Smooth muscle cell (in vitro differentiated cells): Measurements from ENCODE around the gene CAPZB. TPM values are rescaled to one million over a fixed set of nuclear protein-coding genes. Genes with fewer than 3 reads are reported as not detected.

Source experiments
- DNase-seq: peaks from one replicate; lab custom pipeline; 2025; ENCODE audit not compliant: unreplicated experiment; lab: John Stamatoyannopoulos, UW
- H2AFZ ChIP-seq: fragments of 200-600 bp; sonication (generic); 2 replicates; pipeline ENCODE4 v1.6.0; 2016; ENCODE audit warnings: antibody characterized with exemption, low read depth, mild to moderate bottlenecking
- H3F3A ChIP-seq: fragments of 200-600 bp; sonication (generic); 2 replicates; pipeline ENCODE4 v1.6.0; 2017; ENCODE audit warnings: antibody characterized with exemption, low read depth
- H3K27ac ChIP-seq: fragments of 200-600 bp; sonication (generic); 2 replicates; pipeline ENCODE4 v1.5.1; 2016; ENCODE audit warnings: low read depth, mild to moderate bottlenecking
- H3K27me3 ChIP-seq: fragments of 200-600 bp; sonication (generic); 2 replicates; pipeline ENCODE4 v1.6.1; 2016; ENCODE audit warnings: low read depth, mild to moderate bottlenecking
- H3K36me3 ChIP-seq: fragments of 200-600 bp; sonication (generic); 2 replicates; pipeline ENCODE4 v1.5.1; 2016; ENCODE audit warnings: low read depth
- H3K4me1 ChIP-seq: fragments of 200-600 bp; sonication (generic); 2 replicates; pipeline ENCODE4 v1.5.1; 2016; ENCODE audit warnings: low read depth
- H3K4me2 ChIP-seq: fragments of 200-600 bp; sonication (generic); 2 replicates; pipeline ENCODE4 v1.6.0; 2016; ENCODE audit warnings: mild to moderate bottlenecking
- H3K4me3 ChIP-seq: fragments of 200-600 bp; sonication (generic); 2 replicates; pipeline ENCODE4 v1.5.1; 2016; ENCODE audit warnings: mild to moderate bottlenecking
- H3K79me2 ChIP-seq: fragments of 200-600 bp; sonication (generic); 2 replicates; pipeline ENCODE4 v1.6.0; 2016; ENCODE audit warnings: low read depth, mild to moderate bottlenecking
- H3K9ac ChIP-seq: fragments of 200-600 bp; sonication (generic); 2 replicates; pipeline ENCODE4 v1.6.0; 2016; ENCODE audit warnings: low read depth
- H3K9me3 ChIP-seq: fragments of 200-600 bp; sonication (generic); replicated peaks from 2 replicates; pipeline ENCODE4 v1.5.1; 2016; ENCODE audit warnings: low read depth
- H4K20me1 ChIP-seq: fragments of 200-600 bp; sonication (generic); 2 replicates; pipeline ENCODE4 v1.6.0; 2016; ENCODE audit warnings: low read depth
- WGBS: methylation state at CpG from one replicate; pipeline ENCODE4 v1.1.7; 2016; ENCODE audit warnings: low lambda C conversion rate; 5-methylcytosine and 5-hydroxymethylcytosine counted together
- polyA plus RNA-seq: library from polyadenylated mRNA; unstranded; fragments of >200 nt; fragmentation: Nextera tagmentation; extraction: Ambion mirVana; gene quantifications from 2 replicates; pipeline ENCODE4 v1.2.1, GENCODE V29; 2016
- total RNA-seq: library from RNA; depleted of rRNA; stranded (reverse); fragments of >200 nt; gene quantifications from 2 replicates; pipeline ENCODE4 v1.2.3, GENCODE V29; 2014
- TF ChIP-seq, protein P1 (sequence below): fragments of 200-600 bp; sonication (generic); IDR thresholded peaks from 2 replicates; pipeline ENCODE4 v1.5.1; 2017; ENCODE audit warnings: borderline replicate concordance, mild to moderate bottlenecking, antibody characterized with exemption; ENCODE audit not compliant: insufficient read depth, poor library complexity, severe bottlenecking

Gene CAPZB
- total and polyA plus RNA-seq, 2 experiments from 2014 or later = 205 to 405 TPM

DNA sequence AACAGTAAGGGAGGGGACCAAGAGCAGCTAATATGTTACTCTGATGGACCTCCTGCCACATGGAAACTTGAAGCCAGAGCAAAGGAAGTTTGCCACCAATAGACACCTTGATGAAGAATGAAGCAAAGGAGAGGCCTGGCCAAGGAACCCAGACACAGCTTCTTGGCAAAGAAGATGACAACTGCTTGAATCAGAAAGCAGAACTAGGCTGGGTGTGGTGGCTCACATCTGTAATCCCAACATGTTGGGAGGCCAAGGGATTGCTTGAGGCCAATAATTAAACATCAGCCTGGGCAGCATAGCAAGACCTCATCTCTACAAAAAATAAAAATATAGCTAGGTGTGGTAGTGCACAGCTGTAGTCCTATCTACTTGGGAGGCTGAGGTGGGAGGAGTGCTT is 31.7 kb upstream of the CAPZB start:
- H3F3A ChIP-seq = no peaks in the 10 kb centered on the region
- H3K79me2 ChIP-seq = no peaks in the 10 kb centered on the region
- no peak overlapping the region for H3K4me3 ChIP-seq
- H3K27ac ChIP-seq = no peak overlapping the region
- H2AFZ ChIP-seq = no peak overlapping the region
- no peaks in the 10 kb centered on the region for H3K4me1 ChIP-seq
- no peak overlapping the region for H3K9ac ChIP-seq
- TF ChIP-seq, protein P1, sequence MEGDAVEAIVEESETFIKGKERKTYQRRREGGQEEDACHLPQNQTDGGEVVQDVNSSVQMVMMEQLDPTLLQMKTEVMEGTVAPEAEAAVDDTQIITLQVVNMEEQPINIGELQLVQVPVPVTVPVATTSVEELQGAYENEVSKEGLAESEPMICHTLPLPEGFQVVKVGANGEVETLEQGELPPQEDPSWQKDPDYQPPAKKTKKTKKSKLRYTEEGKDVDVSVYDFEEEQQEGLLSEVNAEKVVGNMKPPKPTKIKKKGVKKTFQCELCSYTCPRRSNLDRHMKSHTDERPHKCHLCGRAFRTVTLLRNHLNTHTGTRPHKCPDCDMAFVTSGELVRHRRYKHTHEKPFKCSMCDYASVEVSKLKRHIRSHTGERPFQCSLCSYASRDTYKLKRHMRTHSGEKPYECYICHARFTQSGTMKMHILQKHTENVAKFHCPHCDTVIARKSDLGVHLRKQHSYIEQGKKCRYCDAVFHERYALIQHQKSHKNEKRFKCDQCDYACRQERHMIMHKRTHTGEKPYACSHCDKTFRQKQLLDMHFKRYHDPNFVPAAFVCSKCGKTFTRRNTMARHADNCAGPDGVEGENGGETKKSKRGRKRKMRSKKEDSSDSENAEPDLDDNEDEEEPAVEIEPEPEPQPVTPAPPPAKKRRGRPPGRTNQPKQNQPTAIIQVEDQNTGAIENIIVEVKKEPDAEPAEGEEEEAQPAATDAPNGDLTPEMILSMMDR = no peak
- no peak for DNase-seq
- no peak overlapping the region for H3K4me2 ChIP-seq
- H3K9me3 ChIP-seq = no peaks in the 10 kb centered on the region
- H3K36me3 ChIP-seq = no peaks in the 10 kb centered on the region
- H3K27me3 ChIP-seq = no peaks in the 10 kb centered on the region
- no peaks in the 10 kb centered on the region for H4K20me1 ChIP-seq

DNA sequence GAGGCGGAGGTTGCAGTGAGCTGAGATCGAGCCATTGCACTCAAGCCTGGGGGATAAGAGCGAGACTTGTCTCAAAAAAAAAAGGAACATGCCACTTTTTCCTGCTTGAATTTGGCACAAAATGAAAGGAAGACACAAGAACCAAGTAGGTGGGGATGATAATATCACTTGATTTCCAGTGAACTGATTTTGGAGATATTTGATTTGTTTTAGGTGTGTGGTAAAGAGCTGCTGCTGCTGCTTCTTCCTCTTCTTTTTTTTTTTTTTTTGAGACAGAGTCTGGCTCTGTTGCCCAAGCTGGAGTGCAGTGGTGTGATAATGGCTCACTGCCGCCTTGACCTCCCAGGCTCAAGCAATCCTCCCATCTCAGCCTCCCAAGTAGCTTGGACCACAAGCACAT is 29.9 kb upstream of the CAPZB start:
- H3K79me2 ChIP-seq = no peaks in the 10 kb centered on the region
- no peak overlapping the region for H3K4me2 ChIP-seq
- no peak overlapping the region for H3K4me3 ChIP-seq
- no peak overlapping the region for H2AFZ ChIP-seq
- H3K9me3 ChIP-seq = no peaks in the 10 kb centered on the region
- H3K27me3 ChIP-seq = no peaks in the 10 kb centered on the region
- no peaks in the 10 kb centered on the region for H4K20me1 ChIP-seq
- WGBS = 97% methylated on average over 4 of the region's 4 CpGs
- no peaks in the 10 kb centered on the region for H3K4me1 ChIP-seq
- no peak for DNase-seq
- TF ChIP-seq, protein P1 = no peak
- no peaks in the 10 kb centered on the region for H3K36me3 ChIP-seq
- H3K9ac ChIP-seq = no peak overlapping the region
- H3F3A ChIP-seq = no peaks in the 10 kb centered on the region
- H3K27ac ChIP-seq = no peak overlapping the region

- 93% methylated on average over 7 of the region's 7 CpGs for WGBS
- no peak overlapping the region for H3K27ac ChIP-seq
Observed at GRCh38 chr1:19514391-19514831, 29.1 kb upstream of the CAPZB start.

GRCh38 chr1:19512545-19512944 is 27.2 kb upstream of the CAPZB start:
- no peak for DNase-seq

More at GRCh38 chr1:19514391-19514831, 29.1 kb upstream of the CAPZB start:
- no peaks in the 10 kb centered on the region for H3K36me3 ChIP-seq
- no peaks in the 10 kb centered on the region for H3F3A ChIP-seq
- no peaks in the 10 kb centered on the region for H3K79me2 ChIP-seq
- no peaks in the 10 kb centered on the region for H3K27me3 ChIP-seq
- no peaks in the 10 kb centered on the region for H3K4me1 ChIP-seq
- H3K4me2 ChIP-seq = no peak overlapping the region
- no peak overlapping the region for H2AFZ ChIP-seq
- H3K9ac ChIP-seq = no peak overlapping the region
- no peak overlapping the region for H3K4me3 ChIP-seq
- no peak for DNase-seq
- H4K20me1 ChIP-seq = no peaks in the 10 kb centered on the region
- TF ChIP-seq, protein P1 = no peak
- H3K9me3 ChIP-seq = no peaks in the 10 kb centered on the region

More at GRCh38 chr1:19512545-19512944, 27.2 kb upstream of the CAPZB start:
- H3K79me2 ChIP-seq = no peaks in the 10 kb centered on the region
- no peak overlapping the region for H3K9ac ChIP-seq
- no peak overlapping the region for H3K4me2 ChIP-seq
- no peaks in the 10 kb centered on the region for H3K4me1 ChIP-seq
- no peaks in the 10 kb centered on the region for H3F3A ChIP-seq
- WGBS = 38% methylated on average over 2 of the region's 2 CpGs
- no peak overlapping the region for H3K27ac ChIP-seq
- TF ChIP-seq, protein P1 = no peak
- H3K27me3 ChIP-seq = no peaks in the 10 kb centered on the region
- H2AFZ ChIP-seq = no peak overlapping the region
- H3K4me3 ChIP-seq = no peak overlapping the region
- H4K20me1 ChIP-seq = no peaks in the 10 kb centered on the region
- H3K36me3 ChIP-seq = no peaks in the 10 kb centered on the region
- no peaks in the 10 kb centered on the region for H3K9me3 ChIP-seq
